A673 (cell line): ENCODE data around the gene ZEB1. TPM values are rescaled to one million over a fixed set of nuclear protein-coding genes. Genes with fewer than 3 reads are reported as not detected.

Experiments
- BruUV-seq: library from RNA; stranded (reverse); fragments of 400-500 nt; replicated peaks from 2 replicates; lab custom pipeline; 2021; lab: Mats Ljungman, UMichigan
- CTCF ChIA-PET: fragments of 300-600 bp; sonication (Branson Sonifier 250); formaldehyde crosslinking; loops from one replicate; lab custom pipeline; 2022; ENCODE audit warnings: antibody characterized with exemption; lab: Charles Lee
- POLR2A ChIA-PET: fragments of 300-600 bp; sonication (Branson Sonifier 250); formaldehyde crosslinking; loops from one replicate; lab custom pipeline; 2022; ENCODE audit warnings: antibody characterized with exemption; ENCODE audit not compliant: low non-redundant PET; lab: Charles Lee
- DNase-seq: peaks from one replicate; pipeline ENCODE4 v3.0.0-alpha.2; 2015; ENCODE audit warnings: low spot score
- H3K27ac ChIP-seq: fragments of 200-600 bp; sonication (generic); 2 replicates; pipeline ENCODE4 v1.5.1; 2016; ENCODE audit warnings: mixed run types, low read depth, mild to moderate bottlenecking, mixed read lengths, antibody characterized with exemption, low read length; ENCODE audit not compliant: poor library complexity, severe bottlenecking
- H3K27me3 ChIP-seq: fragments of 200-600 bp; sonication (generic); replicated peaks from 2 replicates; pipeline ENCODE4 v1.6.1; 2017; ENCODE audit warnings: mixed run types, low read depth, mild to moderate bottlenecking, mixed read lengths, antibody characterized with exemption, low read length; ENCODE audit not compliant: insufficient read depth, poor library complexity
- H3K36me3 ChIP-seq: fragments of 200-600 bp; sonication (generic); 2 replicates; pipeline ENCODE4 v1.6.1; 2016; ENCODE audit warnings: mixed run types, mild to moderate bottlenecking, mixed read lengths, antibody characterized with exemption, low read length; ENCODE audit not compliant: insufficient read depth, poor library complexity, severe bottlenecking
- H3K4me1 ChIP-seq: fragments of 200-600 bp; sonication (generic); 2 replicates; pipeline ENCODE4 v1.6.1; 2017; ENCODE audit warnings: mixed run types, mild to moderate bottlenecking, mixed read lengths, antibody characterized with exemption, low read length; ENCODE audit not compliant: insufficient read depth, poor library complexity, severe bottlenecking
- H3K4me3 ChIP-seq: fragments of 200-600 bp; sonication (generic); 2 replicates; pipeline ENCODE4 v1.5.1; 2016; ENCODE audit warnings: low read depth, mixed run types, mild to moderate bottlenecking, mixed read lengths, low read length; ENCODE audit not compliant: poor library complexity, severe bottlenecking
- H3K9me3 ChIP-seq: fragments of 200-600 bp; sonication (generic); 2 replicates; pipeline ENCODE4 v1.6.1; 2016; ENCODE audit warnings: mixed run types, low read depth, mild to moderate bottlenecking, mixed read lengths, antibody characterized with exemption, low read length; ENCODE audit not compliant: poor library complexity, severe bottlenecking
- EZH2 ChIP-seq: fragments of 200-600 bp; sonication (generic); IDR thresholded peaks from 2 replicates; pipeline ENCODE4 v1.6.1; 2017; ENCODE audit warnings: borderline replicate concordance, low read depth, mild to moderate bottlenecking, mixed read lengths, antibody characterized with exemption, low read length; ENCODE audit not compliant: poor library complexity, severe bottlenecking
- intact Hi-C: fragments of 100-400 bp; cut with micrococcal nuclease; formaldehyde crosslinking; loops from one replicate; pipeline ENCODE4 v1.10.0; 2022; ENCODE audit not compliant: unreplicated experiment
- total RNA-seq: library from RNA; stranded (reverse); gene quantifications from 2 replicates; pipeline ENCODE4 v1.2.3, GENCODE V29; 2021
- TF ChIP-seq, protein P1 (sequence below): fragments of 300-800, 200-600 bp; sonication (generic); conservative IDR thresholded peaks from 2 replicates; pipeline ENCODE4 v1.5.1; 2017; ENCODE audit warnings: low read depth, mild to moderate bottlenecking, antibody characterized with exemption, low read length, moderate library complexity, mixed read lengths

The ZEB1 gene
- total RNA-seq, 1 experiment from 2014 or later: 8.3 TPM

DNA sequence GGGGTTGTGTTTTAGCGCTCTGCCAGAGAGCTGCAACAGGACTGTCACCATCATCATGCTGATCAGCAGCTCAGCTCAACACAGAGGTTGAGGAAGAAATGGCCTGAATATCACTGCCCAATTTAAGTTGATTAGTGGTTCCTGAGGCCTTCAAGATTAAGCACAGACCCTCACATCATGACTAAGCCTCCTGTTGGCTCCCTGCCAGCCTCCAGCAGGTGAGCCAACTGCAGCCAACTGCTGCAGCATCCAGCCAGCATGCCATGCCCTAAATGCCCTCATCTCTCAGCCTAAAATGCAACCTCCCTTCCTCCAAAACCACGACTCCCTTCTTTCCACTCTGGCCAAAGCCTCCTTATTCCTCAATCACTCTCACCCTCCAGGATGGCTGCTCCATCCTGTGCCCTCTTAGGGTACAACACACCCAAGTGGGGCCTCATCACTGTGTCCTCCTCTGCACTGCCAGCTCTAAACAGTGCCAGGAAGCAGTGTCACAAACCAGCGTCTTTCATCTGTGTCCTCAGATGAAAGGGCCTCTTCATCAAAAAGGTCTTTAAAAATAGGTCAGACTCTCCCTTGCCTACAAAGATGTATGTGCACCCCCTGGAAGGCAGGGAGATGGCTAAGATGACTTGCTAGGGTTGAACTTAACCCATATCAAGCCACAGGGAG, 259.3 kb downstream of the ZEB1 start:
- POLR2A ChIA-PET: no interaction called here

DNA sequence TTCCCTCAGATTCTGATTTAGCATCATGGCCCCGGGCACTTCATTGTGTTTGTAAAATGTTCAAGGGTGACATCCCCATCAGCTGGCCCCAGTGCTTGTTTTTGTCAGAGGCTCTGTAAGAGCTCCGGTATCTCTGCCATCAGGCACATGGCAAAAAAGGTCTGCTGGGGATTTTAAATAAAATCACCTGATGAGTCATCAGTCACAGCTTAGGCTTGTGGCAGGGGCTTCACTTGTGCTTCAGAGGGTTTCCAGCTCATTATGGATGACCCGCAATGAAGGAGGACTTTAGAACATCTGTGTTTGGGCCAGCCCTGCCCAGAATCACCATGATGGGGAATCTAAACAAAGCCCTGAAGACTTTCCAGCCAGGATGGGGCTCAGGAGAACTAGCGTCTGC, 259.9 kb downstream of the ZEB1 start:
- CTCF ChIA-PET: no interaction called here
- DNase-seq: no peak
- POLR2A ChIA-PET: no interaction called here
- BruUV-seq: no TSS peak
- intact Hi-C loops: no loop called here
- TF ChIP-seq, protein P1, sequence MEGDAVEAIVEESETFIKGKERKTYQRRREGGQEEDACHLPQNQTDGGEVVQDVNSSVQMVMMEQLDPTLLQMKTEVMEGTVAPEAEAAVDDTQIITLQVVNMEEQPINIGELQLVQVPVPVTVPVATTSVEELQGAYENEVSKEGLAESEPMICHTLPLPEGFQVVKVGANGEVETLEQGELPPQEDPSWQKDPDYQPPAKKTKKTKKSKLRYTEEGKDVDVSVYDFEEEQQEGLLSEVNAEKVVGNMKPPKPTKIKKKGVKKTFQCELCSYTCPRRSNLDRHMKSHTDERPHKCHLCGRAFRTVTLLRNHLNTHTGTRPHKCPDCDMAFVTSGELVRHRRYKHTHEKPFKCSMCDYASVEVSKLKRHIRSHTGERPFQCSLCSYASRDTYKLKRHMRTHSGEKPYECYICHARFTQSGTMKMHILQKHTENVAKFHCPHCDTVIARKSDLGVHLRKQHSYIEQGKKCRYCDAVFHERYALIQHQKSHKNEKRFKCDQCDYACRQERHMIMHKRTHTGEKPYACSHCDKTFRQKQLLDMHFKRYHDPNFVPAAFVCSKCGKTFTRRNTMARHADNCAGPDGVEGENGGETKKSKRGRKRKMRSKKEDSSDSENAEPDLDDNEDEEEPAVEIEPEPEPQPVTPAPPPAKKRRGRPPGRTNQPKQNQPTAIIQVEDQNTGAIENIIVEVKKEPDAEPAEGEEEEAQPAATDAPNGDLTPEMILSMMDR: no peak
- no peak for TF ChIP-seq EZH2
- Histone ChIP-seq H3K36me3 (no peaks in the 10 kb centered on the region), H3K4me1 (no peaks in the 10 kb centered on the region), H3K27me3 (no peaks in the 10 kb centered on the region), H3K27ac (no peak overlapping the region), H3K4me3 (no peak overlapping the region), H3K9me3 (no peaks in the 10 kb centered on the region)

More for the DNA sequence above, 259.3 kb downstream of the ZEB1 start:
- Histone ChIP-seq H3K27me3 (no peaks in the 10 kb centered on the region), H3K4me1 (no peaks in the 10 kb centered on the region), H3K4me3 (no peak overlapping the region), H3K9me3 (no peaks in the 10 kb centered on the region), H3K27ac (no peak overlapping the region), H3K36me3 (no peaks in the 10 kb centered on the region)
- CTCF ChIA-PET: no interaction called here
- no peak for DNase-seq
- intact Hi-C loops: no loop called here
- no TSS peak for BruUV-seq
- TF ChIP-seq, protein P1: no peak
- no peak for TF ChIP-seq EZH2
